A549 treated with RU486 at 1 μM for 4 hours (cell line): Measurements from ENCODE around the gene MAP2K2. TPM values are rescaled to one million over a fixed set of nuclear protein-coding genes. Genes with fewer than 3 reads are reported as not detected.

Source experiments
- total RNA-seq: library from RNA; stranded (reverse); fragments of 200-300 nt; extraction: Qiagen RNA extraction; gene quantifications from 5 replicates; pipeline ENCODE4 v1.2.3, GENCODE V29; 2022; ENCODE audit warnings: low read depth

MAP2K2 gene
- 100 to 148 TPM (median 145 TPM) in 5 replicates for total RNA-seq

DNA sequence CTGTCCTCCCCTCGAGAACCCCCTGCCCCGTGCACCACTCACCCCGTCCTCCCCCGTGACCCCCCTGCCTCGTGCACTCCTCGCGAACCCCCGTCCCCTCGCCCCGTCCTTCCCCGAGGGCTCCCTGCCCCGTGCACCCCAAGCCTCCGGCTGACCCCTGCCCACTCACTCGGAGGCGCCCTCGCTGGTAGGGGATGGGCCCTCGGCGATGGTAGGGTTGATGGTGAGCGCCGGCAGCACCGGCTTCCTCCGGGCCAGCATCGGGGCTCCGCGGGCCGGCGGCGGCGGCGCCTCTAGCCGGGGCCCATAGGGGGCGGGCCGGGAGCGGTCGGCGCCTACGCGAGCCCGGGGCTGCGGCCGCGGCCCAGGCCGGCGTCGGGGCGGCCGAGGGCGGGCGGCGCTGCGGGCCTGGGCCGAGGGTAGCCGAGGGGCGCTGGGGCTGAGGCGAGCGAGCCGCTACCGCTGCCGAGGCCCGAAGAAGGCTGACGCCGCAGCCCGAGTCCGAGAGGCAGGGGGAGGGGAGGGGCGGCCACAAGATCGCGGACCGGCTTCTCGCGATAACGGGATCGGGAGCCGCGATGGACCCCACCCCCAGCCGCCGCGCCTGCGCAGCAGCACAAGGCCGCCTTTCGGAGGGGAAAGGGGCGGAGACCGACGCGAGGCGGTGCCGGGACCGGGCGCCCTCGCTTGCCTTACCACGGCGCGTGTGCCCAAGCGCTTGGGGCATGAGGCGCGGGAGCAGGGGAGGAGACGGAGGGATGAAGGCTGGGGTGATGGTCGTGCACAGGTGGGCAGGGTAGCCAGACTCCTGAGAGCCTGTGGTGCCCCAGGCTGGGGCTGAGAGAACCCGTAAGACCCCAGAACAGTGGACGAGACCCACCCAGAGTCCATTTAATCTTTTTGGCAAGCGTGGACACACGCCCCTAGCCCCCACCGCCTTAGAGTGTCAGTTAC lies at the start of gene MAP2K2:
MAP2K2 (minus strand) TSS at position 508 of the 954 bp plus-strand sequence; CDS start at position 261, 247 bp downstream.

GRCh38 chr19:4066682-4067395 lies 57.1 kb downstream of the MAP2K2 start, which contains the start of gene ZBTB7A:
TSS of gene ZBTB7A (minus strand) at chr19:4066899. CDS start at chr19:4055232, 11,667 bp downstream.

Other genes starting within 250 kb of the MAP2K2 start
- 0.07 to 0.26 TPM (median 0.12 TPM) in 5 replicates for gene ATCAY, start 243.4 kb downstream of the MAP2K2 start, total RNA-seq
- gene NMRK2, start 191.1 kb downstream of the MAP2K2 start, total RNA-seq, result not detected in 5 replicates
- 43.5 to 50.2 TPM (median 47.4 TPM) in 5 replicates for gene DAPK3, start 153.0 kb downstream of the MAP2K2 start, total RNA-seq
- gene EEF2, start 138.7 kb downstream of the MAP2K2 start, total RNA-seq, result 851 to 1,158 TPM (median 1,066 TPM) in 5 replicates
- 13.4 to 18.2 TPM (median 15.6 TPM) in 5 replicates for gene PIAS4, start 116.4 kb downstream of the MAP2K2 start, total RNA-seq
- gene ZBTB7A, start 57.2 kb downstream of the MAP2K2 start, total RNA-seq, result 13.6 to 21.8 TPM (median 20.0 TPM) in 5 replicates
- 0.10 to 0.22 TPM (median 0.13 TPM) in 4 of 5 replicates, not detected in the other for gene CREB3L3, start 29.5 kb upstream of the MAP2K2 start, total RNA-seq
- 18.1 to 34.0 TPM (median 31.4 TPM) in 5 replicates for gene SIRT6, start 58.4 kb upstream of the MAP2K2 start, total RNA-seq
- 0.12 to 0.39 TPM (median 0.17 TPM) in 5 replicates for gene ANKRD24, start 58.6 kb upstream of the MAP2K2 start, total RNA-seq
- 1.7 to 4.1 TPM (median 3.1 TPM) in 5 replicates for gene EBI3, start 105.4 kb upstream of the MAP2K2 start, total RNA-seq
- 18.6 to 23.3 TPM (median 20.7 TPM) in 5 replicates for gene YJU2, start 123.0 kb upstream of the MAP2K2 start, total RNA-seq
- not detected in 5 replicates for gene SHD, start 155.1 kb upstream of the MAP2K2 start, total RNA-seq
- not detected in 5 replicates for gene TMIGD2, start 178.3 kb upstream of the MAP2K2 start, total RNA-seq
- 7.4 to 9.0 TPM (median 8.4 TPM) in 5 replicates for gene FSD1, start 180.5 kb upstream of the MAP2K2 start, total RNA-seq
- gene STAP2, start 214.7 kb upstream of the MAP2K2 start, total RNA-seq, result not detected in 5 replicates
- gene MPND, start 219.4 kb upstream of the MAP2K2 start, total RNA-seq, result 5.8 to 14.0 TPM (median 10.1 TPM) in 5 replicates